RWPE2 (cell line): ENCODE results near the gene CFAP73.

Experiments
- ATAC-seq: fragments of 200-7000 bp; cut with Tn5 transposase; 3 replicates; pipeline ENCODE4 v1.9.1; 2021; ENCODE audit warnings: low read depth
- DNase-seq: peaks from one replicate; pipeline ENCODE4 v3.0.0-alpha.2; 2020; ENCODE audit warnings: low spot score
- H3K27ac ChIP-seq: fragments of 450-650 bp; 2 replicates; pipeline ENCODE4 v1.5.1; 2017; ENCODE audit warnings: mild to moderate bottlenecking; ENCODE audit not compliant: poor library complexity, severe bottlenecking
- H3K27me3 ChIP-seq: fragments of 250-450 bp; sonication (Bioruptor Pico); 2 replicates; pipeline ENCODE4 v1.5.1; 2021; ENCODE audit warnings: mild to moderate bottlenecking, moderate library complexity; ENCODE audit not compliant: insufficient read depth, poor library complexity, severe bottlenecking
- H3K36me3 ChIP-seq: fragments of 250-450 bp; sonication (Bioruptor Pico); 2 replicates; pipeline ENCODE4 v1.5.1; 2020; ENCODE audit warnings: low read depth, mild to moderate bottlenecking, moderate library complexity
- H3K4me1 ChIP-seq: fragments of 250-450 bp; sonication (Bioruptor Pico); 2 replicates; pipeline ENCODE4 v1.5.1; 2021; ENCODE audit warnings: mild to moderate bottlenecking, moderate library complexity; ENCODE audit not compliant: insufficient read depth, poor library complexity, severe bottlenecking
- H3K4me3 ChIP-seq: fragments of 250-450 bp; sonication (Bioruptor Pico); 2 replicates; pipeline ENCODE4 v1.5.1; 2021; ENCODE audit warnings: mild to moderate bottlenecking, moderate library complexity; ENCODE audit not compliant: severe bottlenecking
- H3K9me3 ChIP-seq: fragments of 250-450 bp; sonication (Bioruptor Pico); 2 replicates; pipeline ENCODE4 v1.5.1; 2021; ENCODE audit warnings: mild to moderate bottlenecking, moderate library complexity; ENCODE audit not compliant: severe bottlenecking
- TF ChIP-seq, protein P1 (sequence below): fragments of 450-650 bp; IDR thresholded peaks from one replicate; pipeline ENCODE4 v1.5.1; 2017; ENCODE audit warnings: mild to moderate bottlenecking, moderate library complexity; ENCODE audit not compliant: poor library complexity, severe bottlenecking

The CFAP73 gene

GRCh38 chr12:113167868-113168267, 18.3 kb downstream of the CFAP73 start:
- TF ChIP-seq, protein P1, sequence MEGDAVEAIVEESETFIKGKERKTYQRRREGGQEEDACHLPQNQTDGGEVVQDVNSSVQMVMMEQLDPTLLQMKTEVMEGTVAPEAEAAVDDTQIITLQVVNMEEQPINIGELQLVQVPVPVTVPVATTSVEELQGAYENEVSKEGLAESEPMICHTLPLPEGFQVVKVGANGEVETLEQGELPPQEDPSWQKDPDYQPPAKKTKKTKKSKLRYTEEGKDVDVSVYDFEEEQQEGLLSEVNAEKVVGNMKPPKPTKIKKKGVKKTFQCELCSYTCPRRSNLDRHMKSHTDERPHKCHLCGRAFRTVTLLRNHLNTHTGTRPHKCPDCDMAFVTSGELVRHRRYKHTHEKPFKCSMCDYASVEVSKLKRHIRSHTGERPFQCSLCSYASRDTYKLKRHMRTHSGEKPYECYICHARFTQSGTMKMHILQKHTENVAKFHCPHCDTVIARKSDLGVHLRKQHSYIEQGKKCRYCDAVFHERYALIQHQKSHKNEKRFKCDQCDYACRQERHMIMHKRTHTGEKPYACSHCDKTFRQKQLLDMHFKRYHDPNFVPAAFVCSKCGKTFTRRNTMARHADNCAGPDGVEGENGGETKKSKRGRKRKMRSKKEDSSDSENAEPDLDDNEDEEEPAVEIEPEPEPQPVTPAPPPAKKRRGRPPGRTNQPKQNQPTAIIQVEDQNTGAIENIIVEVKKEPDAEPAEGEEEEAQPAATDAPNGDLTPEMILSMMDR, result no peak
- Histone ChIP-seq H3K9me3 (no peaks in the 10 kb centered on the region), H3K4me1 (no peaks in the 10 kb centered on the region), H3K27me3 (no peaks in the 10 kb centered on the region), H3K4me3 (no peak overlapping the region), H3K36me3 (peaks cover 90% of the 10 kb centered on the region), H3K27ac (no peak overlapping the region)
- DNase-seq (no peak), ATAC-seq (no peak)

- Histone ChIP-seq H3K27me3 (no peaks in the 10 kb centered on the region), H3K36me3 (peaks cover 93% of the 10 kb centered on the region), H3K4me1 (no peaks in the 10 kb centered on the region), H3K9me3 (no peaks in the 10 kb centered on the region), H3K27ac (no peak overlapping the region), H3K4me3 (no peak overlapping the region)
- TF ChIP-seq, protein P1, result no peak
- ATAC-seq (no peak), DNase-seq (no peak)
Observed at GRCh38 chr12:113169697-113170096, 20.2 kb downstream of the CFAP73 start.

DNA sequence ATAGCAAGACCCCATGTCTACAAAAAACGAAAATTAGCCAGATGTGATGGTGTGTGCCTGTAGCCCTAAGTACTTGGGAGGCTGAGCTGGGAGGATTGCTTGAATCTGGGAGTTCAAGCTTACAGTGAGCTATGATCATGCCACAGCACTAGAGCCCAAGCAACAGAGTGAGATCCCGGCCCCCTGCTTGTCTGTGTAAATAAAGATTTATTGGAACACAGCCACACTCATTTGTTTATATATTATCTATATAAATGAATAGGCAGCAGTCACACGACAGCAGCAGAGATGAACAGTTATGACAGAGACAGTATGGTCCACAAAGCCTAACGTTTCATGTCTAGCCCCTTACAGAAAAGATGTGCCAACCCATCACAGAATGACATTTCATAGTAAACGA, 20.9 kb downstream of the CFAP73 start:
- Histone ChIP-seq H3K27me3 (no peaks in the 10 kb centered on the region), H3K27ac (no peak overlapping the region), H3K36me3 (peaks cover 85% of the 10 kb centered on the region), H3K9me3 (no peaks in the 10 kb centered on the region), H3K4me1 (no peaks in the 10 kb centered on the region), H3K4me3 (no peak overlapping the region)
- ATAC-seq (no peak), DNase-seq (no peak)
- TF ChIP-seq, protein P1, result no peak

DNA sequence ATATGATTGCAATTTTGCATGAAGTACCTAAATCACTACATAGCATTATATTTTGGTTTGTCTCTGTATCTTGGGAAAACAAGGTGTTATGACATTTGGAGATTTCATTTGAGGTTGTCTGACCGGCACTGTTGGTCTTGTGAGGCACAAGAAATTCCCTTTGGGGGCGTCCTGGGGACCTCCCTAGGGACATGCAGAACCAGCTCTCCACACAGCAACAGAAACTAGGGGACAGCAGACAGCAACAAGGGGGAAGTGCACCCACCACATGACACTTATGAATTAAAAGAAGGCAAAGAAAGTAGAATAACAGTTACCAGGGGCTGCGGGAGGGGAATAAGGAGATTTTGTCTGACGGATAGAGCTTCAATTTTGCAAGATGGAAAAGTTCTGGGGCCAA, 21.4 kb downstream of the CFAP73 start:
- Histone ChIP-seq H3K9me3 (no peaks in the 10 kb centered on the region), H3K4me1 (no peaks in the 10 kb centered on the region), H3K27ac (no peak overlapping the region), H3K4me3 (no peak overlapping the region), H3K36me3 (peaks cover 81% of the 10 kb centered on the region), H3K27me3 (no peaks in the 10 kb centered on the region)
- no peak for ATAC-seq
- TF ChIP-seq, protein P1, result no peak
- no peak for DNase-seq

DNA sequence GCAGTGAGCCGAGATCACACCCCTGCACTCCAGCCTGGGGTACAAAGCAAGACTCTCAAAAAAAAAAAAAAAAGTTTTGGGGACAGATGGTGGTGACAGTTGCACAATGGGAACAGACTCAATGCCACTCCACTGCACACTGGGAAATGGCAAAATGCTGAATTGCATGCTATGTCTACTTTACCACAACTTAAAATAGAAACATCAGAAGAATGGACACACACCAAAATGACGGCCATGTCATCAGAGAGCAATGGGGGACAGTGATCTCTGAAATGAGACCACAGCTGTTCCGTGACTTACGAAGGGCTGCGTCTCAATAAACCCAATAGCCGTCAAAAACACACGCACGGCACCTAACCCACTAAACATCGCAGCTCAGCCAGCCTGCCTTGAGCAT, 22.0 kb downstream of the CFAP73 start:
- Histone ChIP-seq H3K27ac (no peak overlapping the region), H3K4me3 (no peak overlapping the region), H3K36me3 (peaks cover 83% of the 10 kb centered on the region), H3K9me3 (no peaks in the 10 kb centered on the region), H3K27me3 (no peaks in the 10 kb centered on the region), H3K4me1 (no peaks in the 10 kb centered on the region)
- TF ChIP-seq, protein P1, result no peak
- DNase-seq (no peak), ATAC-seq (no peak)
